ENCODE measurements around the gene TOR2A.

TOR2A gene

DNA sequence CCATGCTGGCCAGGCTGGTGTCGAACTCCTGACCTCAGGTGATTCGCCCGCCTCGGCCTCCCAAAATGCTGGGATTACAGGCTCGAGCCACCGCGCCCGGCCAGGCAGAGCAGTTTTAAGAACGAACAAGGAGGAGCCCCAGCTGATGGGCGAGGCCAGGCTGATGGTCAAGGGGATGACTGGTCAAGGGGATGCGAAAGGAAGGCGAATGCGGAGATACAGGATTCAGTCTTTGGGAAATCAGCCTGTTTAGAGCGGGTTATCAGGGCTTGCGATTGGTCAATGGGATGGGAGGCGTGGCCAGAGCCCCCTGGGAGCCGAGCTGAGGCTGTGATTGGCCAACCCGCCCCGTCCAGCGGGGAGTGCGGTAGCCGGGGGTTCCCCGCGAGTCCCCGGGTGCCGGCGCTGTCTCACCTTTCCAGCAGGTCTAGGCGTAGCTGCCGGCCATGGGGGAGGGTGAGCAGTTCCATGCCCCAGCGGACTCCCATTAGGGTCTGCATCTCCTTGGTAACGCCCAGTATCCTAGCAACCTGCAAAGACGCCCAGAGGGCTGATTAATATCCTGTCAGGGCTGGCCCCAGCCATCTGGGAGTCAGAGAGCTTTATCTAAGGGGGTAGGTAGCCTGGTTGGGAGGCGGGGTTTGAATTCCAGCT, 7.5 kb upstream of the TOR2A start:
- DNase-seq (ENCODE audit: low read depth) = no peak

DNA sequence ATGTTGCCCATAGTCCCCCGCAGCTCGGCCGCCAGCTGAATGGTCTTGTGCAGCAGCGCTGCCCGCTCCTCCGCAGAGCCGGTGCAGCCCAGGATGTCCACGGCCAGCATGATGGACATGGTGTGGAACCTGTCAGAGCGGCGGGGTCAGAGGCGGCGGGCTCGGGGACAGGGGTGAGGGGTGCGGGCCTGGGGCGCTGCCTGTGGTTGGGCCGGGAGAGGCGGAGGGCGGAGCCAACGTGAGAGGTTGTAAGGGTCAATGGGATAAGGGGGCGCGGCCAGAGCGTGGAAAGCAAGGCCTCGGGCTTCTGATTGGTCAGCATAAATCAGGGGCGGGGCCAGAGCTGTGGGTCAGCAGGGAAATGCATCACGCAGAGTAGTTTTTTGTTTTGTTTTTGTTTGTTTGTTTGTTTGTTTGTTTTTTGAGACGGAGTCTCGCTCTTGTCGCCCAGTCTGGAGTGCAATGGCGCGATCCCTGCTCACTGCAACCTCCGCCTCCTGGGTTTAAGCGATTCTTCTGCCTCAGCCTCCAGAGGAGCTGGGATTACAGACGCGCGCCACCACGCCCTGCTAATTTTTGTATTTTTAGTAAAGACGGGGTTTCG, 6.8 kb upstream of the TOR2A start:
- no peak for DNase-seq (ENCODE audit: low read depth)

DNA sequence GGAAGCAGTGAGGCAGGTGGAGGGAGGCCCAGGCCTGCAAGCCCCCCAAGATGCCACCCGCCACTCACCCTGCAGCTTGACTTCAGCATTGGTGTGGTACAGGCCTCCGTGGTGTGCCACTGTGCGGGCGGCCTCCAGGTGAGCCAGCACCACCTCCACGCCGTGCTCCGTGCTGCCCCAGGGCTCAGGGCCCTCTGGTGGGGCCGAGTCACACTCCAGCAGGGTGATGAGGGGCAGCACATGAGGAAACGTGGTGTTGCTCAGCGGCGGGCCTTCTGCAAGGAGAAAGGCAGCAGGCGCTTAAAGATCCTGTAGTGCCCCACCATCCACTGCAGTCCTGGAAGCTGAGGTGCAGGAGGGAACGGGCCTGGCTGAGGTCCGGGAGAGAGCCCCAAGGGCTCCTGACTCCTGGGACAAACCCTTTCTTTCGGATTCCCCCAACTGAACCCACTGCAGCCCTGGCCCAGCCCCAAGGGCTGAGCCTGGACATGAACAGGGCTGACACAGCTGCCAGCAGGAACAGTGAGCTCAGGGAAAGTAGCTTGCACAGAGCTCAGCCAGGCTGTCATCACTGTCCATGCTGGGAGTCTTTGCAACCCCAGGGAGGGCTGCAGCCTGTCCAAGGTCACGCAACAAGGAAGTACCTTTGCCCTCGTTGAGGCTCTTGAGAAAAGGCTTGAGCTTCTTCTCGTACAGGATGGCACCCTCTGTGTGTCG, 4.7 kb upstream of the TOR2A start:
- DNase-seq (ENCODE audit: low read depth) = no peak

DNA sequence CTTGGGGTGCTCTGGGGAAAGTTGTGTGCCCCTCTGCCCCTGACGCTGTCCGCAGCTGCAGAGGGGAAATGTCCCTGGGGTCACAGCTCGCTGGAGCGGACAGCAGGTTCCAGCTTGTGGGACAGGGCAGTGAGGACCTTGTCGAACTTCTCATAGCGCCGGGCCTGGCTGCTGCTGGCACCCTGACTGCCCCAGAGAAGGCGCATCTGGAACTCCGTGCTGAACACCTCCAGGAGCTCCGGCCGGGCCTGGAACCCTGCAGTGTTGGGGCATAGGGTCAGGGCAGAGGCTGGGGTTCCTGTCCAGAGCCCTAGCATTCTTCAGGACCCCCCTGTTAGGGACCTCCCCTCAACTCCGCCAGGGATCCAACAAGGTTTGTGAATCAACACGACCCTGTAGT, 3.6 kb upstream of the TOR2A start:
- DNase-seq (ENCODE audit: low read depth) = no peak

DNA sequence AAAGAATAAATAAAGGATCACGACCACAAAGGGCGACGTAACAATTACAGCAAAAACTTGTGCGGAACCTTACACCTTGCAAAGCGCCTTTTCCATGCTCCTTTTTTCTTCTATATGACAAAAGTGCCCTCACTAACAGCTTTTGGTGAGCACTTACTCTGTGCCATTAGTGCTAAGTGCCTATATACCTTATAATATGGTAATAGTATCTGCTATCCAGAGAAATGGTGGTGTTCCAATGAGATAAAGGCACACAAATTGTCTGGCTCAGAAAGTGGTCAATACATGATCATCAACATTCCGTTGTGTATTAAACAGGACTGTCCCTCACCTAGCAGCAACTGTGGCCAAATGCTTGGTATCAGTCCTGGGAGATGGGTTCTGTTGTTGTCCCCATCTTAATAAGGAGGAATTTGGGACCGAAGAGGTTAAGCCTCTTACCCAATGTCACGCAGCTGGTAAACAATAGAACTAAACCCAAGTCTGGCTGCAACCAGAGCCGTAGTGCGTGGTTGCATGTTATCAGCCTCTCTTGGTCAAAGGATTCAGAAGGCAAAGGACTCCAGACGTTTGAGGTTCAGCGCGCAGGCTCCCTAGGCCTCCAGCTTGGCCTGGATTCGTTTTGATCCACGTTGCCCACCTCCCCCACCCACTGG, 564 bp upstream of the TOR2A start:
- no peak for DNase-seq (ENCODE audit: low read depth)

DNA sequence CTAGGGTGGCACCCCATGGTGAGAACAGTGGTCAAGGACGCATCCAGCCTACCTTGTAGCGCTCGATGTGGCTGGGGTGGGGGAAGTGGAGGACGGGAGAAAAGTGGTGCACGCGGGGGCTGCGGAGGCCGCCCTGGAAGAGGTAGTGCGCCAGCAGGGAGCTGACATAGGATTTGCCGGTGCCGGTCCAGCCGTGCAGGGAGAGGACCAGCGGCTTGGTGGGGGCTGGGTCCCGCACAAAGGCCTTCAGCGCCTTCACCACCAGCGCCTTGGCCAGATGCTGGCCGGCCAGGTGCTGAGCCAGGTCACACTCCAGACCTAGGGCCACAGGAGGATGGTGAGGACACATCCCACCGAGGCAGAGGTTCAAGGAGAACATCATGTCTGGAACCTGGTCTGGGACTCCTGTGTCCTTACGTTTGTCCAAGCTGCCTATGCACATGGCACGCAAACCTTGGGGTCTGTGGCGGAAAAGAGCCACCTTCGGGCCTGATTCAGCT, 797 bp downstream of the TOR2A start:
- DNase-seq (ENCODE audit: low read depth) = no peak

DNA sequence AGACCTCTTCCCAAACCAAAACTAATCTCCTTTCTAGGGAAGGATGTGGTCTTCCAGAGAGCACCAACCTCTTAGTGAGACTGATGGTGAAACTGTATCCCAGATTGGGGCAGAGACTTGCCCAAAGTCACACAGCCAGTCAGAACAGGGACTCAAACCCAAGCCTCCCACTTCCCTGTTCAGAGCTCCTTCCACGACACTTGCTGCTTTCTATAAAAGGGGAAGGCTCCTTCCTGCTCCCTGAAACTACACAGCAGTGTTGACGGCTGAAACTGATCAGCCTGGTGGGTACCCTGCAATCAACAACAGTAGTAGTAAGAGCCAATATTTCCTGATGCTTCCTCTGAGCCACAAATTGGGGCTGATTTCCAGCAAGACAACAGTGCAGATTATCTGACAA, 1.5 kb downstream of the TOR2A start:
- no peak for DNase-seq (ENCODE audit: low read depth)

DNA sequence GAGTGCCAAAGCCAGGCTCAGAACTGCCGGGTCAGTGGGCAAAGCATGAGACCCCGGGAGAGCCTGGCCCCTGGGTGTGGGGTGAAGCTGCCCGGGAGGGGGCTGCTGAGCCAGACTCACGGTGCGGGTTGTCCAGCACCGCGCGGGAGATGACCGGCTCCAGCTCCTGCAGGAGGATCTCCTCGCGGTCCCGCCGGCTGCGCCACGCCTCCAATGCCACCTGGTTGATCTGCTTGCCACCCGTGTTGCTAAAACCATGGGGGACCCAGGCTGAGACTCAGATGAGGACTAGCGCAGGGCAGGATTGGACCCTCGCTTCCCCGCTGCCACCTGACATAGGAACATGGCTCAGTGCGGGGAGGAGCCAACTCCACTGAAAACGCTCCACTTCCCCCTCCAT, 2.6 kb downstream of the TOR2A start:
- no peak for DNase-seq (ENCODE audit: low read depth)

DNA sequence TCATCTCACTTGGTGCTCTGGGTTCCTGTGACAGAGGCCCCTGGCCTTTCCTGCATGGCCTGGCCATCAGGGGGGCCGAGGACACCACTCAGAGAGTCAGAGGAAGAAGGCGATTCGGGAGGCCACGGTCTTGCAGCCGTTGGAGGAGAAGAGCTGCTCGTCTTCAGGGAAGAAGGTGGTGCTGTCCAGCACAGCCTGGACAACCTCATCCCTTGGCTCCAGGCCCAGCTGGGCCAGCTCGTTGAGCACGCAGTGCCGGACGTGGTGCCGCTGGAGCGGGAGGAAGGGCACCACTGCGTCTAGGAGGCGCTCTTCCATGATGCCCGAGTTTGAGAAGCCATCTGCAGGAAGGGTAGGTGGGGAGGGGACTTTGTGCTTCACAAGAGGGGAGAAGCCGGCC, 3.2 kb downstream of the TOR2A start:
- DNase-seq (ENCODE audit: low read depth) = no peak

DNA sequence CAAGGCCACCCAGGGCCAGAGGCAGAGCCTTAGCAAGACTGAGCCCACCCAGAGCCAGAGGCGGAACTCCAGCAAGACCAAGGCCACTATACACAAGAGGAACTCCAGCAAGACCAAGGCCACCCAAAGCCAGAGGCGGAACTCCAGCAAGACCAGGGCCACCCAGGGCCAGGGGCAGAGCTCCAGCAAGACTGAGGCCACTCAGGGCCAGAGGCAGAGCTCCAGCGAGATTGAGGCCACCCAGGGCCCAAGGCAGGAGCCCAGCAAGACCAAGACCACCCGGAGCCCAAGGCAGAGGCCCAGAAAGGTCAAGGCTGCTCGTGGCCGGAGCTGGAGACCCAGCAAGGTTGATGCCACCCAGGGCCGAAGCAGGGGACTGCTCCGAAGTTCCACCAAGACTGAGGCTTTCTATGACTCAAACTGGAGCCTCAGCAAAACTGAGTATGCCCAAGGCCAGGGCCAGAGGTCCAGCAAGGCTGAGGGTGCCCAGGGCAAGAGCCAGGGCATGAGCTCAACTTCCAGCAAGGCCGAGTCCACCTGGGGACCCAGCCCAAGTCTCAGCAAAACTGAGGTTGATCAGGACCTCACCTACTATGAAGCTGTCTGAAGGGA, 4.2 kb downstream of the TOR2A start:
- DNase-seq (ENCODE audit: low read depth) = no peak

DNA sequence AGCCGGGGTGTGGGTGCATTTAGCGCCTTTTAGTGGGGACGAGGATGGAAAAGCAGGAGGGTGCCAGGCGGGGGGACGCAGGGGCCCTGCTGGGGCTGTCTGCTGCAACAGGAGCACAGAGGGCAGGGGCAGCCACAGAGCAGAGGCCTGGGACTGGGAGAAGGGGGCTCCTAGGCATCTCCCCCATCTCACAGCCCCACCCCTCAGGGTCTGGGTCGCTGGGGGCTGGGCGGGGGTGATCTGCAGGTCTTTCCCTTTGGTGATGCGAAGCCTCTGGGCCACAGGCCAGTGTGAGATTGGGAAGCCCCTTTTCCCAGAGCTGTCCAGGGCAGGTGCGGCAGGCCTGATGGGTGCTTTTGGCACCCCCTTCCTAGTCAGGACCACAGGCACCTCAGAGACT, 4.8 kb downstream of the TOR2A start:
- DNase-seq (ENCODE audit: low read depth) = no peak

DNA sequence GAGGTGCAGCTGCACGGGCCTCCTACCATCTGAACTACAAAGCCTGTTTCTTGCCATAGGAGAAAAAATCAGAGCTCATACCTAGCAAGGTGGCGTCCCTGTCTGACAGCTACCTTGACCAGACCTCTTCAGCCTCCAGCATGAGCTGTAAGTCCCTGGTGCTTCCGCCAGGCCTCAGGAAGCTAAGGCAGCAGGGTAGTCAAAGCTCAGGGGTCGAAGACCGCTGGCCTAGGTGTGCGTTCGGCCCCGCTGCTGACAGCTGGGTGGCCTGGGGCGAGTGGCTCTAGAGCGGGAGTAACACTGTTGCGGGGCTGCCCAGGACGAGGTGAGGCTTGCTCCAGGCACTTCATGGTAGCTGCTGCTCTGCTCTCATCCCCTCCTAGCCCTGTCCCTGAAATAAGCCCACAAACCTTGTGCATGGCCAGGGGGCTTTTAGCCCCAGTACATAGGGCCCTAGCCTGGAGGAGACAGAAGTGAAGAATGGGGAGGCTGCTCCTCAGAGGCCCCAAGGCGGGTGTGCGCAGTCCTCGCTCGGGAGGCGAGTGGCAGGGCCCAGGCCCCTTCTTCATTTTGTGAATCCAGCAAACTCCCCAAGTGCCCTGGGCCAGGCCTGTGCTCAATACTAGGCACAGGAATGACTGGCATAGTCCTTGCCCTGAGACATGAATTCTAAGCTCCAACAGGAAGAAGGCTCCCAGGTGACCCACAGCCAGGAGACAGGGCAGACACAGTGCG, 5.4 kb downstream of the TOR2A start:
- no peak for DNase-seq (ENCODE audit: low read depth)

DNA sequence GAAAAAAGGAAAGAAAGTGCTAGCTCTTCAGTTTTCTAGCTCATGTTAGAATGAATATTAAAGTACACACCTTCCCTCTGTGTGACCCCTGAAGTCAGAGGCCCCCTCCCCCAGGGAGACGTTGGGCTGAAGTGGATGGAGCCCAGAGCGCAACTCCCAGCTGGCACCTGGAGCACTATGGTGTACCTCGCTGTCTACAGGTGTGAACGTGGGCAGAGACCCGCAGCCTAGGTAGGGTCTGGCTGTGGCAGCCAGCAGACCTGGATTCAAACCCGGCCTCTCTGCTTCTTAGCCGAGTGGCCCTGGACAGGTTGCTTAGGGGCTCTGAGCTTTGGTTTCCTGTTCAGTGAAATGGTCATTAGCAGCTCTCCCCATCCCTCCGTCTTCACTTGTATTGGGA, 6.3 kb downstream of the TOR2A start:
- DNase-seq (ENCODE audit: low read depth) = no peak

DNA sequence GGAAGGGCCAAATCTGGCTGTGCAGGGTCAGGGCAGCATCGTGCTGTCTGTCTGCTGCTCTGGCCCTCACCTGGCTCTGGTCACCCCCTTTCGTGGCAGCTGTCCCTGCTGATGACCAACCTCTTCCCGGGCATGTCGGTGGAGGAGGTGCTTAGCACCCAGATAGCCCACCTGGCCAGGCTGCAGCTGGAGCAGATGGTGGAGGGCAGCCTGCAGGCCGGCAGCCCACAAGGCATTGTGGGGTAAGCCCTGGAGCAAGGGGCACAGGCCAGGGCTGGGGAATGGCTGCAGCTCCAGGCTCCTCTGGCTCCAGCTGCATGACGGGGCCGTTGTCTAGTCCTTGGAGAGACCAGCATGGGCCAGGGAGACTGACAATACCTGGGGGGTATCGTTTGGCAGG, 8.2 kb downstream of the TOR2A start:
- no peak for DNase-seq (ENCODE audit: low read depth)

DNA sequence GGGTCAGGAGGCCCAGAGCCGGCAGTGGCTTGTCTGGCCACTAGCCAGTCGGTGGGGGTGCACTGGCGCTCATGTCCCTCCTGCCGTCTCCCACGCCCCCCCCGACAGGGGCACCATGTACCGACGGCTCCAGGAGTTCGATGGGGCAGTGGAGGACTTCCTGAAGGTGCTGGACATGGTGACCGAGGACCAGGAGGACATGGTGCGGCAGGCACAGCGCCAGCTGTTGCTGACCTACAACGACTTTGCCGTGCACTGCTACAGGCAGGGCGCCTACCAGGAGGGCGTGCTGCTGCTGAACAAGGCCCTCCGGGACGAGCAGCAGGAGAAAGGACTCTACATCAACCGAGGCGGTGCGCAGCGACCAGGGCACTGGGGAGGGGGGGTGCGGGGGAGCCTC, 11.1 kb downstream of the TOR2A start:
- no peak for DNase-seq (ENCODE audit: low read depth)

DNA sequence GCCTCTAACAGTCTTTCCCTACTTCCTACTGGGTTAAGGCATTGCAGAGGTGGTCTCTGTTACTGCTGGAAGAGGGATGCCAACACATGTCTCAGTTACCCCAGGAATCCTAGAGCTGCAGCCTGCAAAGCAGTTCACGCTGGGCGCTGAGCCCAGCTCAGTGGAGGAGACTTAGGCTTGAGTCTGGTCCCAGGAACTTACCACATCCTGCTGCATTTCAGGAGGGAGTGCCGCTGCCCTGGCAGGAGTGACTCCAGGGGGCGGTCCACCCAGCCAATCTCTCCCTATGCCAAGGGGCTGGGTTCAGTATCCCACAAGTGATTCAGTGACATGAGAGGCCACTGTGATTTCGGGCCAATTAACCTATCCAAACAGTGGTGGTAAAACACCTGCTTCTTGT, 11.7 kb downstream of the TOR2A start:
- no peak for DNase-seq (ENCODE audit: low read depth)

DNA sequence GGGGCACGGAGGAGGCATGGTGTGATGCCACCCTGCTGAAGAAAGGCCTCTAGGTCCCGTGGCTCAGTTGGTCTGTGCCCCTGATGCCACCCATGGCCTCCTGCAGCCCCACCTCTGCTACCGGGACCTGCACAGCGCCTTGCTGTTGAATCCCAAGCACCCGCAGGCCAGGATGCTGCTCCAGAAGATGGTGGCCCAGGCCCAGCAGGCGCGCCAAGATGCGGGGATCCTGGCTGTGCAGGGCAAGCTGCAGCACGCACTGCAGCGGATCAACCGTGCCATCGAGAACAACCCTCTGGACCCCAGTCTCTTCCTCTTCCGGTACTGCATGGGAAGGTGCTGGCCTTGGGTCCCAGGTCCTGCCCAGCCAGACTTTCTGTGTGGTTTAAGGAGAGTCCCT, 12.1 kb downstream of the TOR2A start:
- DNase-seq (ENCODE audit: low read depth) = no peak

DNA sequence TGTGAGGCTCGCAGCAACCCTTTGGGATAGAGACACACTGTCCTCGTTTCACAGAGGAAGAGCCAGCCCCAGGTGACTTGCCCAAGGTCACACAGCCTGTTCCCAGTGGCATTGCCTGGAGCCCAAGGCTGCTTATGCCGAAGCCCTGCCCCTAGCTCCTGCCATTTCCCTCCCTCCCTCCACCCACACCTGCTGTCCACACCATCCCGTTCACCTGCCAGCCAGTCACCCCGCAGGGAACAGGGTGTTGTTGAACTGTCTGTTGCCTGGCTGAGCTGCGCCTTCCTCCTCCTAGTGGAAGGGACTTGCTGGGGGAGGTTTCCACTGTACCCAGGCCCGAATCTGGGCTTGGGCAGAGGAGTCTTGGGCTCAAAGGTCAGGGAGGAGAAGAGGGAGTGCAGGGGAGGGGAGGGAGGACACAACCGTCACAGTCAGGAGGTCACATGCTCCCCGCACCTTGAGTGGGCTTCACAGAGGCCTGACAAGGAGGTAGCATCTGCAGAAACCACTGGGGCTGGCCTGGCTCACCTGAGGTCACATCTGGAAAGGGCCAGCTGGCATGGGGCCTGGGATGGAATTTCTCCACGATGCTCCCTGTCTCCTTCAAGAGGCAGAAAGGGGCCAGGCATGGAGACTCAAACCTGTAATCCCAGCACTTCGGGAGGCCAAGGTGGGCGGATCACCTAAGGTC, 12.9 kb downstream of the TOR2A start:
- no peak for DNase-seq (ENCODE audit: low read depth)

DNA sequence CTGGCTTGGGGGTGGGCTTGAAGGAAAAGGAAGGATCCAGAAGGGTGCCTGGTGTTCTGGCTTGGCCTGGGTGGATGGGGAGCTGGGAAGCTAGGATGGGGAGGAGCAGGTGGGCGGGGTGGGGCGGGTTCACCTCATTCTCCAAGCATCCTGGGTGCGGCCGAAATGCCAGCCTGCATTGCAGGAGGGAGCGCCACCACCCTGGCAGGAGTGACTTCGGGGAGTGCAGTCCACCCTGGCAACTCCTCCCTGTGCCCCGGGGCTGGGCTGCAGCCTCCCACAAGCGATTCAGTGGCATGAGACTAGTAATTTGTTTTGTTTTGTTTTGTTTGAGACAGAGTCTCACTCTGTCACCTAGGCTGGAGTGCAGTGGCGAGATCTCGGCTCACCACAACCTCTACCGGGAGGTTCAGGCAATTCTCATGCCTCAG, 13.7 kb downstream of the TOR2A start:
- no peak for DNase-seq (ENCODE audit: low read depth)

DNA sequence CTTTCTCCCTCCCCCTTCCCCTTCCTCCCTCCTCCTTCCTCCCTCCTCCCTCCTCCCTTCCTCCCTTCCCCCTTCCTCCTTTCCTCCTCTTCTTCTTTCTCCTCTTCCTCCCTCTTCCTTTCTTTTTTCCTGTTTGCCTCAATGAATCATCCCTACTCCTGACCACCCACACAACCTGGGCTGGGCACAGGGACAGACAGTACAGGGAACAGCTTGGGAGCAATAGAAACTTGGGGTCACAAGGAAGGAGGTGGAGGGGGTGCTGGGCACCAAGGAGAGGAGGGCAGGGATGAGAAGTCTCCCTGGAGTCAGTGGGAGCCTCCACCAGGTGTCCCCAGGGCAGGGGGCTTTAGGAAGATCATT, 14.2 kb downstream of the TOR2A start:
- DNase-seq (ENCODE audit: low read depth) = no peak
